Activated CD4-positive, alpha-beta T cell treated with anti-CD3 and anti-CD28 coated beads, Interleukin-2, Interleukin-6, amounts not matched to agents 100 ng/mL and 50 ng/mL, durations not matched to agents 16 hours and 8 hours (primary cell): ENCODE data around the gene SQSTM1.

ENCODE experiments used
- DNase-seq: peaks from one replicate; pipeline ENCODE4 v3.0.0-alpha.2; 2020

SQSTM1 gene

GRCh38 chr5:179806250-179807048, 14.3 kb upstream of the SQSTM1 start, which contains the start of gene MGAT4B:
TSS of gene MGAT4B (minus strand) at chr5:179806866. CDS start at chr5:179806583, 283 bp downstream.
- DNase-seq: peak; percentile 80

GRCh38 chr5:179812135-179812825, 8.4 kb upstream of the SQSTM1 start:
- DNase-seq: no peak

- no peak for DNase-seq
These were observed 7.6 kb upstream of the SQSTM1 start for GRCh38 chr5:179812997-179813607.

- DNase-seq: no peak
These were observed 6.6 kb upstream of the SQSTM1 start for GRCh38 chr5:179814090-179814489.

GRCh38 chr5:179815491-179816249, 5.0 kb upstream of the SQSTM1 start:
- DNase-seq: no peak

GRCh38 chr5:179816401-179816795, 4.3 kb upstream of the SQSTM1 start:
- DNase-seq: no peak

- DNase-seq: no peak
These were observed 3.8 kb upstream of the SQSTM1 start for GRCh38 chr5:179816796-179817469.

GRCh38 chr5:179817470-179817840, 3.2 kb upstream of the SQSTM1 start:
- no peak for DNase-seq

- DNase-seq: no peak
These were observed 2.6 kb upstream of the SQSTM1 start for GRCh38 chr5:179817890-179818745.

- DNase-seq: peak; percentile 93
These were observed 1.9 kb upstream of the SQSTM1 start for GRCh38 chr5:179818746-179819295.

GRCh38 chr5:179819296-179820126, 1.2 kb upstream of the SQSTM1 start:
- peak; percentile 61 for DNase-seq

GRCh38 chr5:179820127-179820482, 600 bp upstream of the SQSTM1 start:
- DNase-seq: no peak

- peak; percentile 91 for DNase-seq
These were observed 773 bp downstream of the SQSTM1 start for GRCh38 chr5:179821298-179822058.

GRCh38 chr5:179822059-179822432, 1.3 kb downstream of the SQSTM1 start:
- DNase-seq: no peak

GRCh38 chr5:179822444-179822990, 1.8 kb downstream of the SQSTM1 start:
- DNase-seq: no peak

GRCh38 chr5:179823937-179824744, 3.4 kb downstream of the SQSTM1 start:
- no peak for DNase-seq

- no peak for DNase-seq
These were observed 4.0 kb downstream of the SQSTM1 start for GRCh38 chr5:179824745-179825112.

GRCh38 chr5:179825655-179826182, 5.0 kb downstream of the SQSTM1 start:
- no peak for DNase-seq
